H1 (cell line): ENCODE results near the gene ABHD14A. TPM values are rescaled to one million over a fixed set of nuclear protein-coding genes. Genes with fewer than 3 reads are reported as not detected.

Source experiments
- CHD1 ChIP-seq: IDR thresholded peaks from 2 replicates; pipeline ENCODE4 v1.6.1; 2012; ENCODE audit warnings: low read depth, low read length, improper control_type of control experiment
- EZH2 ChIP-seq: fragments of 200-600 bp; sonication (generic); IDR thresholded peaks from 2 replicates; pipeline ENCODE4 v1.7.1; 2012; ENCODE audit warnings: low read depth, mild to moderate bottlenecking, moderate library complexity, low read length, inconsistent platforms; ENCODE audit not compliant: severe bottlenecking
- JUND ChIP-seq: IDR thresholded peaks from 2 replicates; pipeline ENCODE4 v1.6.1; 2011; ENCODE audit warnings: mild to moderate bottlenecking, improper control_type of control experiment, low read length
- MAFK ChIP-seq: IDR thresholded peaks from 2 replicates; pipeline ENCODE4 v1.6.1; 2012; ENCODE audit warnings: low read depth, mild to moderate bottlenecking, improper control_type of control experiment, low read length
- NANOG ChIP-seq: IDR thresholded peaks from 2 replicates; pipeline ENCODE4 v1.6.1; 2011; ENCODE audit warnings: low read length, low read depth, mild to moderate bottlenecking, inconsistent platforms; ENCODE audit not compliant: insufficient read depth, poor library complexity, severe bottlenecking
- RAD21 ChIP-seq, 2 experiments: IDR thresholded peaks in 1 of 2; conservative IDR thresholded peaks in 1 of 2; 2 replicates each; pipeline ENCODE4 v1.6.1; 2011; ENCODE audit warnings: low read depth in 2 of 2, low read length in 2 of 2, improper control_type of control experiment in 1 of 2, inconsistent platforms in 1 of 2, mild to moderate bottlenecking in 1 of 2, moderate library complexity in 1 of 2
- polyA plus RNA-seq, 7 experiments: library from polyadenylated mRNA; depleted of rRNA in 3 of 7; stranded (reverse) in 5 of 7; unstranded in 2 of 7; fragments of >200 nt in 5 of 7; fragments of 200-250 nt in 2 of 7; gene quantifications; 1 replicate in 5 of 7; 2 replicates in 1 of 7; 4 replicates in 1 of 7; pipeline versions ENCODE4 v1.2.1 to v1.2.3, GENCODE V29; 2011 to 2013; ENCODE audit warnings: missing spikeins in 2 of 7, mixed read lengths in 2 of 7
- total RNA-seq: library from RNA; stranded (reverse); fragmentation: NEBNext Ultra II Directional; extraction: Animal tissue kit (Norgen Biotek cat#: 25700); gene quantifications from 2 replicates; pipeline ENCODE4 v1.2.1, GENCODE V29; 2021

ABHD14A gene
- total and polyA plus RNA-seq, 2 of the 8 experiments (the other 6 are each of a cell fraction or from before 2014, with no cell fraction given): 4.6 to 9.8 TPM

GRCh38 chr3:52018319-52019000 is 43.6 kb downstream of the ABHD14A start (continued):
- TF ChIP-seq JUND: no peak
- no peak for TF ChIP-seq RAD21 (IDR thresholded peaks at IDR 0.05 in 1 of 2, conservative IDR thresholded peaks at IDR 0.05 in 1 of 2; ENCODE audit: low read depth in 2 of 2, low read length in 2 of 2)
- TF ChIP-seq CHD1: no peak
- no peak for TF ChIP-seq EZH2
- TF ChIP-seq NANOG: no peak
- no peak for TF ChIP-seq MAFK
